Parathyroid adenoma (tissue), 2 donors: ENCODE data around the gene DYNLL1.
"Not testable (repeated sequence)": the region's sequence is repeated elsewhere in the genome, so short reads cannot be mapped to it uniquely, and the experiment has no call there.

ENCODE experiments used
- H2AFZ ChIP-seq: fragments of 300-600 bp; sonication (generic); one replicate; pipeline ENCODE4 v1.7.0; 2017; ENCODE audit warnings: antibody characterized with exemption, mild to moderate bottlenecking
- H3K27ac ChIP-seq: fragments of 300-600 bp; sonication (generic); one replicate; pipeline ENCODE4 v1.7.0; 2017
- H3K27me3 ChIP-seq: fragments of 300-600 bp; sonication (generic); one replicate; pipeline ENCODE4 v1.7.0; 2017; ENCODE audit warnings: low read length; ENCODE audit not compliant: control insufficient read depth, insufficient read depth
- H3K36me3 ChIP-seq: fragments of 300-600 bp; sonication (generic); one replicate; pipeline ENCODE4 v1.7.0; 2017; ENCODE audit warnings: low read length; ENCODE audit not compliant: control insufficient read depth, insufficient read depth
- H3K4me1 ChIP-seq: fragments of 300-600 bp; sonication (generic); one replicate; pipeline ENCODE4 v1.7.0; 2017; ENCODE audit warnings: control low read depth
- H3K4me2 ChIP-seq: fragments of 300-600 bp; sonication (generic); one replicate; pipeline ENCODE4 v1.7.0; 2017; ENCODE audit warnings: low read length
- H3K4me3 ChIP-seq: fragments of 300-600 bp; sonication (generic); one replicate; pipeline ENCODE4 v1.7.0; 2017; ENCODE audit warnings: low read depth, low read length
- H3K79me2 ChIP-seq: fragments of 300-600 bp; sonication (generic); one replicate; pipeline ENCODE4 v1.7.0; 2017; ENCODE audit warnings: control low read depth
- H3K9ac ChIP-seq: fragments of 300-600 bp; sonication (generic); one replicate; pipeline ENCODE4 v1.7.0; 2017; ENCODE audit warnings: mild to moderate bottlenecking
- H3K9me3 ChIP-seq: fragments of 300-600 bp; sonication (generic); one replicate; pipeline ENCODE4 v1.7.0; 2017; ENCODE audit warnings: low read length; ENCODE audit not compliant: control insufficient read depth
- TF ChIP-seq, protein P1 (sequence below): fragments of 300-600 bp; sonication (generic); IDR thresholded peaks from one replicate; pipeline ENCODE4 v1.7.0; 2017; ENCODE audit warnings: antibody characterized with exemption, mild to moderate bottlenecking
- donor health status: primary hyperparathyroidism.

Gene DYNLL1

DNA sequence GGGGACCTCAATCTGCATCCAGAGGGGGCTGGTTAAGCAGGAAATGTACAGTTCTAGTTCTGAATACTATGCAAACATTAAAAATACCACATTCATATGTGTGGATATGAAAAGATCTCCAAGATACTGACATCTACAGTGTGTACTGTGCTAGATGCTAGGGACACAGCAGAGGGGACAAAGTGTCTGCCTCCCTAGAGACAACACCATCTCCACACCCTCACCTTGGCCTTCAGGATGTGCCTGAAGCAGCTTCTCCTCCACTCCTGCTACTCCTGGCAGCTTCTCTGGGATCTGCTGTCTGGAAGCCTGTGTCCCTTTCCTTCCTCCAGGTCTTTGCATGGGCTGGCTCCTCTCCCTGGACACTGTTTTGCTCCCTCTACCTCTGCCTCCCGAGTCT, 15.7 kb upstream of the DYNLL1 start:
- Histone ChIP-seq H3K4me1 (no peaks in the 10 kb centered on the region), H3K9me3 (no peaks in the 10 kb centered on the region), H3K36me3 (no peaks in the 10 kb centered on the region), H3K4me3 (no peak overlapping the region), H3K4me2 (no peak overlapping the region), H3K79me2 (peaks cover 6% of the 10 kb centered on the region), H3K9ac (no peak overlapping the region), H3K27ac (no peak overlapping the region), H2AFZ (no peak overlapping the region), H3K27me3 (no peaks in the 10 kb centered on the region)
- TF ChIP-seq, protein P1, sequence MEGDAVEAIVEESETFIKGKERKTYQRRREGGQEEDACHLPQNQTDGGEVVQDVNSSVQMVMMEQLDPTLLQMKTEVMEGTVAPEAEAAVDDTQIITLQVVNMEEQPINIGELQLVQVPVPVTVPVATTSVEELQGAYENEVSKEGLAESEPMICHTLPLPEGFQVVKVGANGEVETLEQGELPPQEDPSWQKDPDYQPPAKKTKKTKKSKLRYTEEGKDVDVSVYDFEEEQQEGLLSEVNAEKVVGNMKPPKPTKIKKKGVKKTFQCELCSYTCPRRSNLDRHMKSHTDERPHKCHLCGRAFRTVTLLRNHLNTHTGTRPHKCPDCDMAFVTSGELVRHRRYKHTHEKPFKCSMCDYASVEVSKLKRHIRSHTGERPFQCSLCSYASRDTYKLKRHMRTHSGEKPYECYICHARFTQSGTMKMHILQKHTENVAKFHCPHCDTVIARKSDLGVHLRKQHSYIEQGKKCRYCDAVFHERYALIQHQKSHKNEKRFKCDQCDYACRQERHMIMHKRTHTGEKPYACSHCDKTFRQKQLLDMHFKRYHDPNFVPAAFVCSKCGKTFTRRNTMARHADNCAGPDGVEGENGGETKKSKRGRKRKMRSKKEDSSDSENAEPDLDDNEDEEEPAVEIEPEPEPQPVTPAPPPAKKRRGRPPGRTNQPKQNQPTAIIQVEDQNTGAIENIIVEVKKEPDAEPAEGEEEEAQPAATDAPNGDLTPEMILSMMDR = no peak

DNA sequence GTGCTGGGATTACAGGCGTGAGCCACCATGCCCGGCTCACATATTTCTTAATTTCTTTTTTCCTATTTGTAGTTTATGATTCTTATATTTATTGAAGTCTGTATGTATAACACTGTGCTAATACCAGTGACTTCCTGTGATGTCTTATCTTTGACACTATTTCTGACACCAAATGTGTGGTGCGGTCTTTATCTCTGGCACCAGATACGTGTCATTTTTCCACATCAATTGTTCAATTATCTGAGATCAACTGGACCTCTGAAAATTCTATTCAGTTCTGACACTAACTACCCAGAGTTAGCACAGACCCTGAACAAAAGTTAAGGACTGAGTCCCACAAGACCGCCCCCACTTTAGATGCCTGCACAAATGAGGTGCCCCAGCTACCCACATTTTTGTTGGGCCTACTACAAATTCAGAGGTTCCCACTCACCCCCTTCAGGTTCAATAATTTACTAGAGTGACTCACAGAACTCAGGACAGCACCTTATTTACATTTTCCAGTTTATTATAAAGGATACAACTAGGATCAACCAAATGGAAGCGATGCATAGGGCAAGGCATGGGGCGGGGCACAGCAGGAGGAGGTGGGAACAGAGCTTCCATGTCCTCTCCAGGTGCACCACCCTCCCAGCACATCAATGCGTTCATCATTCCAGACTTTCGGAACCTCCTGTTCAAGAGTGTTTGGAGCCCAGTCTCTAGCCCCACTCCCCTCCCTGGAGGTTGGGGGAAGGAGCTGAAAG, 14.7 kb upstream of the DYNLL1 start:
- Histone ChIP-seq H3K36me3 (no peaks in the 10 kb centered on the region), H3K9me3 (no peaks in the 10 kb centered on the region), H2AFZ (no peak overlapping the region), H3K27me3 (no peaks in the 10 kb centered on the region), H3K4me3 (no peak overlapping the region), H3K9ac (no peak overlapping the region), H3K4me1 (no peaks in the 10 kb centered on the region), H3K27ac (no peak overlapping the region), H3K79me2 (peaks cover 6% of the 10 kb centered on the region), H3K4me2 (no peak overlapping the region)
- TF ChIP-seq, protein P1 = no peak

GRCh38 chr12:120483621-120484020, 12.3 kb upstream of the DYNLL1 start:
- TF ChIP-seq, protein P1 = no peak
- no peak overlapping the region for H3K9ac ChIP-seq
- no peak overlapping the region for H3K27ac ChIP-seq
- no peaks in the 10 kb centered on the region for H3K27me3 ChIP-seq
- H3K4me2 ChIP-seq = no peak overlapping the region
- H2AFZ ChIP-seq = no peak overlapping the region
- H3K9me3 ChIP-seq = no peaks in the 10 kb centered on the region
- no peaks in the 10 kb centered on the region for H3K4me1 ChIP-seq
- H3K4me3 ChIP-seq = no peak overlapping the region
- H3K79me2 ChIP-seq = peaks cover 5% of the 10 kb centered on the region
- no peaks in the 10 kb centered on the region for H3K36me3 ChIP-seq

DNA sequence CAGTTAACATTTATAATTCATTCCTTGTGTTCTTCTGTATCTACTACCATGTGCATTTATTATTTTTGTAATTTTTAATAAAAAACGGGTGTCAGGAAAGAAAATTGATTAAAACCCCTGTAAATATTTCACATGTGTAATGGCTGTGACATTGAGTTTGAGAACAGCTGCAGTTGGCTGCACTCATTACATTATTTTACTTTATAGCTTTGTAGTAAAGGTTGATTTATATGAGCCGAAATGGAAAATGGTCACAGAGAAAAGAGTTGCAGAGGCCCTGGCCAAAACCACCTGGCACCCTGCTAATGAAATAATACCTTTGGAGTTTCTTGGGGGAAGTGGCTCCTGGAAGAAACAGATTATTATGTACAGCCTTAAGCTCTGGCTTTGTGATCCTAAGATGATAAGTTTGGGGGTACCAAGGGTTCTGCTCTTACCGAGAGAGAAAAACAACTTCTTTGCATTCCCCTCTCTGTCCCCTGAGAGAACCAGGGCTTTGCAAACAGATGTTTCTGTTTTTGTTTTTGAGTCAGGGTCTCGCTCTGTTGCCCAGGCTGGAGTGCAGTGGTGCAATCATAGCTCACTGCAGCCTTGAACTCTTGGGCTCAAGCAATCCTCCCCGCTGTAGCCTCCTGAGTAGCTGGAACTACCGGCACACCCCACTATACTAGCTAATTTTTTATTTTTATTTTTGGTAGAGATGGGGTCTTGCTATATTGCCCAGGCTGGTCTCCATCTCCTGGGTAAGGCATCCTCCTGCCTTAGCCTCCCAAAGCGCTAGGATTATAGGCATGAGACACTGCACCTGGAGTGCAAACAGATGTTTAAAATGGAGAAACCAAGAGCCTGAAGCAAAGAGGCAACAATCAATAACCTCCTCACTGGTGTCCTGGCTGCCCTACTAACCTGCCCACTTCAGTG, 9.7 kb upstream of the DYNLL1 start:
- Histone ChIP-seq H3K27me3 (no peaks in the 10 kb centered on the region), H3K36me3 (no peaks in the 10 kb centered on the region), H3K9me3 (no peaks in the 10 kb centered on the region), H3K4me3 (no peak overlapping the region), H3K9ac (no peak overlapping the region), H3K4me1 (no peaks in the 10 kb centered on the region), H3K4me2 (no peak overlapping the region), H2AFZ (no peak overlapping the region), H3K79me2 (peaks cover 5% of the 10 kb centered on the region), H3K27ac (no peak overlapping the region)
- TF ChIP-seq, protein P1 = no peak

DNA sequence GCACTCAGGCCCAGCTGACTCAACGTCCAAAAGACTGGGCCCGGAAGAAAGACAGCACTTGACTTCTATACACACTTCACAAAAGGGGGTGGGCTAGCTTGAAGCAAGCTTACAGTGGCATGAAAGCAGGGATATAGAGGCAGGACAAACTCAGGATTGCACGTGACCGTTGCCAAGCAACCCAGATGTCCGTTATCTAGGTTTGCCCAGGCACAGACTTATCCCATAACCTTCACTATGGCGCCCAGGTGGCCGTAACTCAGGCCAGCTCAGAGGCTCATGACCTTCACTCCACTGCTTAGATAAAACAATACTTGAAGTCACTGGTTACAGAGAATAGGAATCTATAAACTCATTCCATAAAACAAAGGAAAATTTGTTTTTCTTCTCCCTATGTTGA, 8.4 kb upstream of the DYNLL1 start:
- H3K9me3 ChIP-seq, H3K27ac ChIP-seq, H3K27me3 ChIP-seq: not testable (repeated sequence)

More for the DNA sequence above, 8.4 kb upstream of the DYNLL1 start:
- H2AFZ ChIP-seq, H3K79me2 ChIP-seq, H3K4me1 ChIP-seq, H3K9ac ChIP-seq, H3K4me3 ChIP-seq, H3K4me2 ChIP-seq, H3K36me3 ChIP-seq: not testable (repeated sequence)
